ENCODE measurements around the gene FNDC3B. TPM values are rescaled to one million over a fixed set of nuclear protein-coding genes. Genes with fewer than 3 reads are reported as not detected.

The FNDC3B gene
- total RNA-seq, 1 donor from 2014 or later: 54.9 TPM

DNA sequence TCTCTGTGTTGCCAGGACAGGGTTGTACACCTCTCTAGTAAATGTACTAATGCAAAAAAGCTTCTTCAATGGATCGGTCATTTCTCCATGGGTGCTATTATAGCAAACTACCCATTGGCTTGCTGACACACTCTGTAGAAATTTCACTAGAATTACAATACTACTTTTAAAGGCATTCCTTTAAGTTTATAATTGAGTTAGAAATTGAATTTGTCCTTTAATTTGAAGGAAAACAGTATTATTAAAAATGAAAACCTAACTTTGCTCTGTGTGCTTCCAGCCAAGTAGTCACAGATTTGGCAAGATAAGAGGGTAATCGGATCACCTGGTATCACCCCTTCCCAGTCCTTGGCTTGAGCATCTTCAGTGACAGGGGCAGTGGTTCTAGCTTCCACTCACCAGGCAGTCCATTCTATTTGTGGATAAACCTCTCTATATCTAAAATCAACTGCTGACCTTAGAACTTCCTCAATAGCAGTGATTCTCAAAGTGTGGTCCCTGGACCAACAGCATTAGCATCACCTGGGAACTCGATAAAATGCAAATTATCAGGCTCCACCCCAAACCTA lies 315.6 kb downstream of the FNDC3B start:
- peak overlapping the region in 1 of 2 donors; percentile 54 for H3K27ac ChIP-seq
- DNase-seq (ENCODE audit: low spot score in 2 of 2): no peak
- no peak overlapping the region for H3K4me3 ChIP-seq
- TF ChIP-seq, protein P1, sequence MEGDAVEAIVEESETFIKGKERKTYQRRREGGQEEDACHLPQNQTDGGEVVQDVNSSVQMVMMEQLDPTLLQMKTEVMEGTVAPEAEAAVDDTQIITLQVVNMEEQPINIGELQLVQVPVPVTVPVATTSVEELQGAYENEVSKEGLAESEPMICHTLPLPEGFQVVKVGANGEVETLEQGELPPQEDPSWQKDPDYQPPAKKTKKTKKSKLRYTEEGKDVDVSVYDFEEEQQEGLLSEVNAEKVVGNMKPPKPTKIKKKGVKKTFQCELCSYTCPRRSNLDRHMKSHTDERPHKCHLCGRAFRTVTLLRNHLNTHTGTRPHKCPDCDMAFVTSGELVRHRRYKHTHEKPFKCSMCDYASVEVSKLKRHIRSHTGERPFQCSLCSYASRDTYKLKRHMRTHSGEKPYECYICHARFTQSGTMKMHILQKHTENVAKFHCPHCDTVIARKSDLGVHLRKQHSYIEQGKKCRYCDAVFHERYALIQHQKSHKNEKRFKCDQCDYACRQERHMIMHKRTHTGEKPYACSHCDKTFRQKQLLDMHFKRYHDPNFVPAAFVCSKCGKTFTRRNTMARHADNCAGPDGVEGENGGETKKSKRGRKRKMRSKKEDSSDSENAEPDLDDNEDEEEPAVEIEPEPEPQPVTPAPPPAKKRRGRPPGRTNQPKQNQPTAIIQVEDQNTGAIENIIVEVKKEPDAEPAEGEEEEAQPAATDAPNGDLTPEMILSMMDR (IDR thresholded peaks at IDR 0.05): no peak
- H3K27me3 ChIP-seq: no peaks in the 10 kb centered on the region
- H3K36me3 ChIP-seq: peaks cover 29 to 33% of the 10 kb centered on the region in 2 donors
- peaks cover 0 to 19% of the 10 kb centered on the region in 2 donors for H3K4me1 ChIP-seq
- intact Hi-C loops (cut with DNase I): no loop called here
- H3K9me3 ChIP-seq: no peaks in the 10 kb centered on the region

DNA sequence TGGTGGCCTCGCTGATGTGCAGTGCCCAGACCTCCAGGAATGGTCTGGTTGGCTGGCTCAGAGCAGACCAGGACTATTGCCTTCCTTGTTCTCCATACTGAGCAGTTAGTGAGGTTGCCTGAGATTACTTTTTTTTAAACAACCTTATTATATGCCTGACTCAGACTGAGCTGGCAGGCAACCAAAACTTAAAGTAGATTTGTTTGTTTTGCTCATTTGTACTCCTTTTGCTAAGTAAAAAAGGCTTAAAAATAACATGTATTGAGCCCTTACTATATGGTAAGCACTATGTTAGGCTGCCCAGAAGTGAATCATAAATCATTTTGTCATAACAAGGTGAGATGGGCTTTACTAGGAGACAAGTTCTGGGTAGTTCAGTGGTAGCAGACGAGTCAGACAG lies 316.5 kb downstream of the FNDC3B start:
- H3K4me3 ChIP-seq: no peak overlapping the region
- TF ChIP-seq, protein P1 (IDR thresholded peaks at IDR 0.05): no peak
- peaks cover 25 to 36% of the 10 kb centered on the region in 2 donors for H3K36me3 ChIP-seq
- no peak for DNase-seq (ENCODE audit: low spot score in 2 of 2)
- H3K4me1 ChIP-seq: peaks cover 0 to 19% of the 10 kb centered on the region in 2 donors
- peak overlapping the region; percentile 17 to 54 for H3K27ac ChIP-seq
- intact Hi-C loops (cut with DNase I): no loop called here
- H3K9me3 ChIP-seq: no peaks in the 10 kb centered on the region
- no peaks in the 10 kb centered on the region for H3K27me3 ChIP-seq

DNA sequence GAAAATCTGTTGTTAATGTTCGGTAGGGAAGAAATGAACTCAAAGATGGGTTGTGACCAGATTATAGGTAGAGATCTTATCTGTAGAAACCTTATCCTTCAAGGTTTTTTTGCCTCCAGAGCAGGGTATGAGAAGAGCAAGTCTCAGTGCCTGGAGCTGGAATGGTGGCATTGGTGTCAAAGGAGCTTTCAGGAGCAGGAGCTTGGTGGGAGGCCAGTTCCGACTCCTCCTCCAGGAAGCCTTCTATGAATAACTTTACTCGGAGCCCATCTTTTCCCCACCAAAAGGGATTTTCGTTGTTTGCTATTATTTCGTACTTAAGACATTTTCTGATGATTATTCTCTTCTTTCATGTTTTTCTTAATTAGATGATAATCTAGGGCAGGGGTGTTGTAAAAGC lies 317.0 kb downstream of the FNDC3B start:
- intact Hi-C loops (cut with DNase I): no loop called here
- no peak for DNase-seq (ENCODE audit: low spot score in 2 of 2)
- TF ChIP-seq, protein P1 (IDR thresholded peaks at IDR 0.05): no peak

DNA sequence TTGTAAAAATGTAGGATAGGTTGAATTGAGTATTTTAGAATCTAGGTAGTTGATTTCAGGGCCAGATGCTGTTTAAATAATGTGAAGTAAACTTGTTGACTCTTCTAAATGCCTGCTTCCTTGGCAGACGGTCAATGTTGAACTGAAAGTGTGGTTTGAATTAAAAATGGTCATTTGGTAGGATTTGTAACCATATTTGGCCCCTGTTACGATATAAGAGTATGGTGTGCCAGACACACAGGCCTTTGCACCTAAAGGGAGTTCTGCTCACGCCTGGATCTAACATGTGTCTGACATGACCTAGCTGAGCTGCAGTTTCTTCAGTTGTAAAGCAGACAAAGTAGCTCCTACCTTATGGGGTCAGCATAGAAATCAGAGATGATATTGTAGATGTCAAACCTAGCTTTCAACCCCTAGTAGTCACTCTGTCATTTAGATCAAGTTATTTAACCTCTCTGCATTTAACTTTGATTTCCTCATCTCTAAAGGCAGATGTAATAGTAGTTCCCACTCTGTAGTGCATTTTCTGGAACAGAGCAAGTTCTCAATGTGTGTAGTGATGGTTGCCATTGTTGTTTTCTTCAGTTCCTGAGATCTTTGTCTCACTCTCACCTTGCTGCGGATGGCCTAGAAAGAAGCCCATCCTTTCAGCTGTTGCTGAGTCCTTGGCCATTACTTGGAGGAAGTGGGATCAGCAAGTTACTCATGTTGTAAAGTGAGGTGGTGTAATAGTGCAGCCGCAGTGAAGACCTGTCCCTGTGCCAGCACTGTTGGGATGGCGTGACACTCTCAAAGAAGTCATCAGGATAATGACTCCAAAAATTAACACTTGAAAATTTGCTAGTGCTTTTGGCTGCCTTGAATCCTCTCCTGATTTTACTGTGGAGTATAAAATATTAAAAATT lies 318.7 kb downstream of the FNDC3B start:
- Histone ChIP-seq H3K4me1 (peaks cover 0 to 19% of the 10 kb centered on the region in 2 donors), H3K27me3 (no peaks in the 10 kb centered on the region), H3K4me3 (no peak overlapping the region), H3K9me3 (no peaks in the 10 kb centered on the region), H3K36me3 (peaks cover 15 to 42% of the 10 kb centered on the region in 2 donors), H3K27ac (peak overlapping the region in 1 of 2 donors; percentile 12)
- DNase-seq (ENCODE audit: low spot score in 2 of 2): no peak
- TF ChIP-seq, protein P1 (IDR thresholded peaks at IDR 0.05): no peak
- intact Hi-C loops (cut with DNase I): no loop called here

More for the DNA sequence above, 317.0 kb downstream of the FNDC3B start:
- Histone ChIP-seq H3K27me3 (no peaks in the 10 kb centered on the region), H3K4me3 (no peak overlapping the region), H3K36me3 (peaks cover 23 to 38% of the 10 kb centered on the region in 2 donors), H3K9me3 (no peaks in the 10 kb centered on the region), H3K4me1 (peaks cover 0 to 19% of the 10 kb centered on the region in 2 donors), H3K27ac (peak overlapping the region in 1 of 2 donors; percentile 54)

DNA sequence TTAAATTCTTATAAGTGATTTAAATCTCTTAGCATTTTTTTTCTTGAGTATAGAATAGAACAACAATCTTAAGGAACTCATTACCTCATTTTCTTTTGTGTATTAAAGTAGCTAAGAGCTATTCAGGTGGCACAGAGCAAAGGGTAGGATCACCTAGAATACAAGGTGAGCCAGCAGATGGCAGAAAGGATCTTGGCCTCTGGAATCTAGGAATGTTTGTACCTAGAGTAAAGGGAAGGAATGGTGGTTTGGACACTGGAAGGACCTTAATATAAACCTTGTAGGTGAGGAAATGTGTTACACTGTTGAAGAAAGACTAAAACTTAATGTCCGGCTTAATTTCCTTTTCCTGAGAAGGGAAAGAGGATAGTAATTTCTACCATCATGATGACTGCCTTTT lies 319.9 kb downstream of the FNDC3B start:
- DNase-seq (ENCODE audit: low spot score in 2 of 2): no peak
- Histone ChIP-seq H3K27ac (no peak overlapping the region), H3K4me3 (no peak overlapping the region), H3K4me1 (peaks cover 0 to 19% of the 10 kb centered on the region in 2 donors), H3K27me3 (no peaks in the 10 kb centered on the region), H3K9me3 (no peaks in the 10 kb centered on the region), H3K36me3 (peaks cover 16 to 40% of the 10 kb centered on the region in 2 donors)
- TF ChIP-seq, protein P1 (IDR thresholded peaks at IDR 0.05): no peak
- intact Hi-C loops (cut with DNase I): no loop called here

Measured in ascending aorta (tissue), 2 donors.